IMR-90 (cell line): ENCODE measurements around the gene CAMTA1. TPM values are rescaled to one million over a fixed set of nuclear protein-coding genes. Genes with fewer than 3 reads are reported as not detected.

Experiments used
- ATAC-seq: fragments of 200-7000 bp; cut with Tn5 transposase; 2 replicates; pipeline ENCODE4 v1.9.1; 2020; ENCODE audit warnings: low read depth, mild to moderate bottlenecking, moderate library complexity
- BruUV-seq: library from RNA; stranded (reverse); fragments of 400-500 nt; replicated peaks from 2 replicates; lab custom pipeline; 2021; lab: Mats Ljungman, UMichigan
- CTCF ChIA-PET: fragments of 300-600 bp; formaldehyde crosslinking; extraction: SDS; loops from one replicate; lab custom pipeline; 2021; ENCODE audit warnings: antibody characterized with exemption; lab: Yijun Ruan, JAX
- POLR2A ChIA-PET: fragments of 300-600 bp; sonication (Branson Sonifier 250); formaldehyde crosslinking; loops from one replicate; lab custom pipeline; 2022; ENCODE audit warnings: antibody characterized with exemption; ENCODE audit not compliant: unreplicated experiment; lab: Charles Lee
- DNase-seq: peaks from one replicate; pipeline ENCODE4 v3.0.0; 2013
- H2AFZ ChIP-seq: replicated peaks from 2 replicates; pipeline ENCODE3; 2013; ENCODE audit warnings: low read length, mild to moderate bottlenecking; ENCODE audit not compliant: poor library complexity
- H2AK5ac ChIP-seq: 2 replicates; pipeline ENCODE4 v1.6.1; 2013; ENCODE audit warnings: low read depth, low read length, inconsistent platforms
- H2AK9ac ChIP-seq: replicated peaks from 2 replicates; pipeline ENCODE3; 2013; ENCODE audit warnings: mild to moderate bottlenecking, low read depth, low read length, moderate library complexity; ENCODE audit not compliant: poor library complexity
- H2BK120ac ChIP-seq: 2 replicates; pipeline ENCODE4 v1.6.1; 2013; ENCODE audit warnings: low read depth, low read length, inconsistent platforms
- H2BK15ac ChIP-seq: 3 replicates; pipeline ENCODE4 v1.6.1; 2013; ENCODE audit warnings: low read depth, low read length, inconsistent platforms
- H2BK20ac ChIP-seq: 2 replicates; pipeline ENCODE4 v1.6.1; 2013; ENCODE audit warnings: low read depth, mild to moderate bottlenecking, inconsistent platforms, low read length, moderate library complexity
- H2BK5ac ChIP-seq: 2 replicates; pipeline ENCODE4 v1.6.1; 2013; ENCODE audit warnings: mild to moderate bottlenecking, low read depth, low read length, inconsistent platforms; ENCODE audit not compliant: poor library complexity, severe bottlenecking
- H3K14ac ChIP-seq: replicated peaks from 2 replicates; pipeline ENCODE4 v1.6.1; 2013; ENCODE audit warnings: low read depth, low read length, inconsistent platforms
- H3K18ac ChIP-seq: 2 replicates; pipeline ENCODE4 v1.6.1; 2013; ENCODE audit warnings: low read depth, low read length, control low read depth
- H3K23ac ChIP-seq: 2 replicates; pipeline ENCODE4 v1.6.1; 2013; ENCODE audit warnings: low read depth, low read length, inconsistent platforms
- H3K27ac ChIP-seq: 2 replicates; pipeline ENCODE4 v1.5.1; 2013; ENCODE audit warnings: mild to moderate bottlenecking, control low read depth, low read length; ENCODE audit not compliant: insufficient read depth
- H3K27me3 ChIP-seq: 2 replicates; pipeline ENCODE4 v1.6.1; 2013; ENCODE audit warnings: low read length; ENCODE audit not compliant: control insufficient read depth, insufficient read depth
- H3K36me3 ChIP-seq: 2 replicates; pipeline ENCODE4 v1.6.1; 2013; ENCODE audit warnings: low read length, mixed read lengths; ENCODE audit not compliant: control insufficient read depth, insufficient read depth
- H3K4ac ChIP-seq: 2 replicates; pipeline ENCODE4 v1.6.1; 2013; ENCODE audit warnings: low read depth, low read length, inconsistent platforms
- H3K4me1 ChIP-seq: 2 replicates; pipeline ENCODE4 v1.6.1; 2013; ENCODE audit warnings: low read length, mixed read lengths; ENCODE audit not compliant: control insufficient read depth, insufficient read depth
- H3K4me2 ChIP-seq: 2 replicates; pipeline ENCODE4 v1.6.1; 2013; ENCODE audit warnings: low read depth, mild to moderate bottlenecking, control low read depth, low read length, moderate library complexity
- H3K4me3 ChIP-seq: 2 replicates; pipeline ENCODE4 v1.5.1; 2013; ENCODE audit warnings: low read depth, mild to moderate bottlenecking, control low read depth, low read length, moderate library complexity; ENCODE audit not compliant: insufficient read depth
- H3K56ac ChIP-seq: 2 replicates; pipeline ENCODE4 v1.6.1; 2013; ENCODE audit warnings: low read length, inconsistent platforms; ENCODE audit not compliant: insufficient read depth; ENCODE audit errors: extremely low read depth
- H3K79me1 ChIP-seq, 2 experiments: 2 replicates each; pipeline ENCODE4 v1.6.1; 2013; ENCODE audit warnings: low read length in 2 of 2, inconsistent platforms in 1 of 2, low read depth in 1 of 2
- H3K9ac ChIP-seq: 2 replicates; pipeline ENCODE4 v1.6.1; 2013; ENCODE audit warnings: low read depth, low read length, control low read depth
- H3K9me1 ChIP-seq: 2 replicates; pipeline ENCODE4 v1.6.1; 2013; ENCODE audit warnings: low read length, inconsistent platforms; ENCODE audit not compliant: insufficient read depth
- H3K9me3 ChIP-seq: 2 replicates; pipeline ENCODE4 v1.6.1; 2013; ENCODE audit warnings: low read length; ENCODE audit not compliant: control insufficient read depth, insufficient read depth
- H4K20me1 ChIP-seq: 2 replicates; pipeline ENCODE4 v1.6.1; 2013; ENCODE audit warnings: low read length, inconsistent platforms; ENCODE audit not compliant: insufficient read depth
- H4K5ac ChIP-seq: 2 replicates; pipeline ENCODE4 v1.6.1; 2013; ENCODE audit warnings: mild to moderate bottlenecking, low read depth, low read length, control low read depth
- H4K8ac ChIP-seq, 2 experiments: 2 replicates each; pipeline ENCODE4 v1.6.1; 2013; ENCODE audit warnings: low read depth in 2 of 2, low read length in 2 of 2, control low read depth in 1 of 2, inconsistent platforms in 1 of 2
- H4K91ac ChIP-seq: 2 replicates; pipeline ENCODE4 v1.6.1; 2013; ENCODE audit warnings: low read depth, low read length, inconsistent platforms; ENCODE audit not compliant: insufficient read depth
- RAD21 ChIP-seq: IDR thresholded peaks from 2 replicates; pipeline ENCODE4 v1.6.1; 2012; ENCODE audit warnings: low read length, improper control_type of control experiment
- RFX5 ChIP-seq: IDR thresholded peaks from 2 replicates; pipeline ENCODE4 v1.8.0; 2012; ENCODE audit warnings: low read depth, mild to moderate bottlenecking, low read length, moderate library complexity
- WGBS, 2 experiments: methylation state at CpG; one replicate each; pipeline versions ENCODE4 v1.1.5 to v1.1.7; 2013; ENCODE audit warnings: missing lambda C conversion rate in 2 of 2; ENCODE audit not compliant: insufficient read length in 1 of 2; ENCODE audit errors: extremely low coverage in 2 of 2; 5-methylcytosine and 5-hydroxymethylcytosine counted together
- dilution Hi-C: fragments of 300-500 bp; cut with HindIII; formaldehyde crosslinking; loops from one replicate; pipeline ENCODE4 v1.14.3; 2018; ENCODE audit warnings: low sequenced_read_pairs; ENCODE audit not compliant: unreplicated experiment
- in situ Hi-C: fragments of 300-500 bp; cut with MboI; formaldehyde crosslinking; loops from 3 replicates; pipeline ENCODE4 v1.14.3; 2019; ENCODE audit warnings: low sequenced_read_pairs, inconsistent platforms, mixed read lengths
- intact Hi-C: fragments of 100-400 bp; cut with micrococcal nuclease; formaldehyde crosslinking; loops from 2 replicates; pipeline ENCODE4 v1.10.0; 2022
- polyA plus RNA-seq, 3 experiments: library from polyadenylated mRNA; depleted of rRNA; stranded (reverse); fragments of >200 nt; gene quantifications; 2 replicates each; pipeline ENCODE4 v1.2.3, GENCODE V29; 2012; ENCODE audit warnings: low replicate concordance in 1 of 3
- total RNA-seq: library from RNA; depleted of rRNA; stranded (reverse); fragments of >200 nt; gene quantifications from 2 replicates; pipeline ENCODE4 v1.2.3, GENCODE V29; 2012

CAMTA1 gene
- total and polyA plus RNA-seq, 2 of the 4 experiments (the other 2 are of a cell fraction) = 35.5 to 74.3 TPM

- WGBS, 2 experiments = 72% methylated on average over 8 of the region's 10 CpGs; no CpG with 5 or more reads in 1 of the 2 experiments
- Histone ChIP-seq H2AK9ac (no peak overlapping the region), H3K4ac (no peak overlapping the region), H4K5ac (no peak overlapping the region), H4K8ac (no peak overlapping the region), H3K4me3 (no peak overlapping the region), H3K4me1 (no peaks in the 10 kb centered on the region), H3K9ac (no peak overlapping the region), H3K4me2 (no peak overlapping the region), H3K14ac (no peak overlapping the region), H2BK20ac (no peak overlapping the region), H3K9me1 (no peaks in the 10 kb centered on the region), H4K91ac (no peak overlapping the region), H2BK15ac (no peak overlapping the region), H3K79me1 (no peaks in the 10 kb centered on the region), H3K56ac (no peak overlapping the region), H3K27ac (no peak overlapping the region), H3K18ac (no peak overlapping the region), H4K20me1 (no peaks in the 10 kb centered on the region), H3K27me3 (peaks cover 26% of the 10 kb centered on the region), H2AFZ (no peak overlapping the region), H3K9me3 (no peaks in the 10 kb centered on the region), H2BK120ac (no peak overlapping the region), H3K36me3 (no peaks in the 10 kb centered on the region), H2BK5ac (no peak overlapping the region), H3K23ac (no peak overlapping the region), H2AK5ac (no peak overlapping the region)
- no peak for TF ChIP-seq RFX5
- no peak for TF ChIP-seq RAD21
- in situ Hi-C loops = no loop called here
- intact Hi-C loops = no loop called here
- no TSS peak for BruUV-seq
- DNase-seq (no peak), ATAC-seq (no peak)
- ChIA-PET POLR2A (no interaction called here), CTCF (no interaction called here)
- dilution Hi-C loops = no loop called here
Measured at GRCh38 chr1:7008331-7008730, 223.1 kb downstream of the CAMTA1 start.
